ENCODE data around the gene PCED1B.
"Not testable (repeated sequence)": the region's sequence is repeated elsewhere in the genome, so short reads cannot be mapped to it uniquely, and the experiment has no call there.

The PCED1B gene

GRCh38 chr12:47095446-47096236 lies 16.2 kb downstream of the PCED1B start:
- DNase-seq: no peak

- DNase-seq: no peak
These were observed 18.0 kb downstream of the PCED1B start for GRCh38 chr12:47097276-47097896.

- DNase-seq: no peak
These were observed 18.7 kb downstream of the PCED1B start for GRCh38 chr12:47098099-47098498.

GRCh38 chr12:47099610-47100009 lies 20.2 kb downstream of the PCED1B start:
- no peak for DNase-seq

- DNase-seq: no peak
These were observed 20.7 kb downstream of the PCED1B start for GRCh38 chr12:47100160-47100559.

GRCh38 chr12:47102406-47102805 lies 23.0 kb downstream of the PCED1B start:
- DNase-seq: no peak

GRCh38 chr12:47102845-47103651 lies 23.6 kb downstream of the PCED1B start:
- no peak for DNase-seq

GRCh38 chr12:47105914-47106674 lies 26.7 kb downstream of the PCED1B start:
- DNase-seq: no peak

- no peak for DNase-seq
These were observed 28.0 kb downstream of the PCED1B start for GRCh38 chr12:47107446-47107845.

GRCh38 chr12:47107926-47108325 lies 28.5 kb downstream of the PCED1B start:
- no peak for DNase-seq

- no peak for DNase-seq
These were observed 30.7 kb downstream of the PCED1B start for GRCh38 chr12:47110011-47110541.

- DNase-seq: no peak
These were observed 31.4 kb downstream of the PCED1B start for GRCh38 chr12:47110718-47111391.

- DNase-seq: peak; percentile 31
These were observed 32.0 kb downstream of the PCED1B start for GRCh38 chr12:47111392-47111778.

GRCh38 chr12:47111854-47112253 lies 32.4 kb downstream of the PCED1B start:
- no peak for DNase-seq

GRCh38 chr12:47112679-47113078 lies 33.3 kb downstream of the PCED1B start:
- DNase-seq: no peak

GRCh38 chr12:47114481-47114892 lies 35.1 kb downstream of the PCED1B start:
- no peak for DNase-seq

- DNase-seq: not testable (repeated sequence)
These were observed 37.9 kb downstream of the PCED1B start for GRCh38 chr12:47117305-47117704.

- no peak for DNase-seq
These were observed 41.3 kb downstream of the PCED1B start for GRCh38 chr12:47120736-47121135.

GRCh38 chr12:47121146-47121545 lies 41.7 kb downstream of the PCED1B start:
- DNase-seq: no peak

- no peak for DNase-seq
These were observed 43.2 kb downstream of the PCED1B start for GRCh38 chr12:47122602-47123001.

- no peak for DNase-seq
These were observed 44.3 kb downstream of the PCED1B start for GRCh38 chr12:47123730-47124129.

- DNase-seq: no peak
These were observed 45.0 kb downstream of the PCED1B start for GRCh38 chr12:47124451-47124850.
